ENCODE results near the gene MCCC1. TPM values are rescaled to one million over a fixed set of nuclear protein-coding genes. Genes with fewer than 3 reads are reported as not detected.

The MCCC1 gene
- total and polyA plus RNA-seq, 2 of the 13 experiments (the other 11 are each of a cell fraction or from before 2014, with no cell fraction given) = 11.7 to 30.1 TPM

GRCh38 chr3:183022936-183023516 is 76.3 kb downstream of the MCCC1 start:
- ChIA-PET CTCF (ENCODE audit: low intra/inter-chr PET ratio, low total read pairs) (no interaction called here), POLR2A (no interaction called here)
- H2AFZ ChIP-seq (ENCODE audit: low read length) = no peak overlapping the region
- intact Hi-C loops (cut with micrococcal nuclease; ENCODE audit: unreplicated experiment) (no loop called here), in situ Hi-C loops (cut with HindIII; ENCODE audit: extremely low pct_ligation_motif_present, low pct_unique_long_range_greater_than_20kb) (no loop called here)
- DNase-seq (ENCODE audit: low spot score) (peak; percentile 22), ATAC-seq (no peak), FAIRE-seq (no peak)
- H3K79me2 ChIP-seq (ENCODE audit: insufficient read depth, low read length) = no peaks in the 10 kb centered on the region
- H3K27ac ChIP-seq (ENCODE audit: extremely low read length, insufficient read depth, low read length) = no peak overlapping the region
- no peaks in the 10 kb centered on the region for H3K27me3 ChIP-seq (ENCODE audit: control insufficient read depth in 1 of 2, insufficient read depth in 2 of 2, low read length in 2 of 2)
- H3K36me3 ChIP-seq (replicated peaks in 1 of 2; ENCODE audit: control insufficient read depth in 1 of 2, insufficient read depth in 2 of 2, low read length in 2 of 2) = peaks cover 9 to 25% of the 10 kb centered on the region in 2 experiments; a peak in 4 of 5 replicates
- H3K4me1 ChIP-seq (ENCODE audit: insufficient read depth, low read length) = peaks cover 21% of the 10 kb centered on the region
- no peak overlapping the region for H3K4me2 ChIP-seq (ENCODE audit: low read depth, low read length)
- H4K20me1 ChIP-seq (ENCODE audit: insufficient read depth, low read length) = no peaks in the 10 kb centered on the region
- no peak overlapping the region for H3K4me3 ChIP-seq (replicated peaks in 1 of 3; ENCODE audit: insufficient read depth in 1 of 3, low read depth in 2 of 3, low read length in 3 of 3)
- no TSS peak for BruUV-seq (replicated peaks)
- TF ChIP-seq NR2F2 (IDR thresholded peaks at IDR 0.05; ENCODE audit: borderline replicate concordance, low read depth) (peak; percentile 64; the same call in 1 of the 2 replicates), SIX1 (CRISPR knock-in tag; IDR thresholded peaks at IDR 0.05; ENCODE audit: borderline replicate concordance) (0 out of 2 replicates have a peak, but pooled peaks have one; percentile 43), POGZ (CRISPR knock-in tag; IDR thresholded peaks at IDR 0.05) (peak; percentile 25; the same call in 1 of the 2 replicates), HOMEZ (CRISPR knock-in tag; IDR thresholded peaks at IDR 0.05; ENCODE audit: low read depth) (peak; percentile 68; the same call in 1 of the 2 replicates), ZNF274 (CRISPR knock-in tag; IDR thresholded peaks at IDR 0.05) (no peak), TFE3 (CRISPR knock-in tag; IDR thresholded peaks at IDR 0.05) (0 out of 2 replicates have a peak, but pooled peaks have one; percentile 17), ZNF609 (CRISPR knock-in tag; IDR thresholded peaks at IDR 0.05; ENCODE audit: borderline replicate concordance) (no peak), NR2F6 (IDR thresholded peaks at IDR 0.05) (peak; percentile 74), NR2F6 (CRISPR knock-in tag; IDR thresholded peaks at IDR 0.05) (peak; percentile 41; the same call in 1 of the 2 replicates)
- no peaks in the 10 kb centered on the region for H3K9me3 ChIP-seq (ENCODE audit: low read length)
- no peak overlapping the region for H3K9ac ChIP-seq (ENCODE audit: insufficient read depth, low read depth, low read length)
- WGBS (ENCODE audit: low lambda C conversion rate) = 78% methylated on average over 3 of the region's 3 CpGs

Measured in HepG2 (cell line).